ENCODE data around the gene GANC. TPM values are rescaled to one million over a fixed set of nuclear protein-coding genes. Genes with fewer than 3 reads are reported as not detected.

The GANC gene
- total RNA-seq, 6 donors from 2014 or later: 67.3 to 295 (median 99.8) TPM

DNA sequence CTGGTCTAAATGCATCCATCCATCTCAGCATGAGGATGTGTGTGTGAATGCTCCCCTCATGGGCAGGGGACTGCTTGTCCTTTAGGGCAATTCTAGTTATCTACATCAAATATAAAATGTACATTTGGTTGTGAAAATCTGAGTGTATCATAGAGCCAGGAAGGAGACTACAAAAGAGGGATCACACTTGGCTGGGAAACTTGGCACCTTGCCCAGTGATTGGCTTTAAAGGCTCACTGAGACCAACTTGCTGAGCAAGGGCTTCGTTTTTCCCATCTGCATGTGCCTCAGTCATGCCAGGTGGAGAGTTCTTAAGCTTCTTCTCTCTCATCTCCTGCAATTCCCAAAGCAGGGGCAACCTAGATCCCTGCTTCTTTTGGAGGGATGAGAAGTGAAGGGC is 91.5 kb downstream of the GANC start:
- H3K4me3 ChIP-seq: no peak overlapping the region
- DNase-seq: no peak
- H3K4me1 ChIP-seq: peaks cover 0 to 14% (median 9%) of the 10 kb centered on the region in 4 donors
- TF ChIP-seq EP300 (IDR thresholded peaks at IDR 0.05) (no peak), POLR2A (IDR thresholded peaks at IDR 0.05) (no peak), POLR2AphosphoS5 (IDR thresholded peaks at IDR 0.05) (no peak)
- TF ChIP-seq, protein P1, sequence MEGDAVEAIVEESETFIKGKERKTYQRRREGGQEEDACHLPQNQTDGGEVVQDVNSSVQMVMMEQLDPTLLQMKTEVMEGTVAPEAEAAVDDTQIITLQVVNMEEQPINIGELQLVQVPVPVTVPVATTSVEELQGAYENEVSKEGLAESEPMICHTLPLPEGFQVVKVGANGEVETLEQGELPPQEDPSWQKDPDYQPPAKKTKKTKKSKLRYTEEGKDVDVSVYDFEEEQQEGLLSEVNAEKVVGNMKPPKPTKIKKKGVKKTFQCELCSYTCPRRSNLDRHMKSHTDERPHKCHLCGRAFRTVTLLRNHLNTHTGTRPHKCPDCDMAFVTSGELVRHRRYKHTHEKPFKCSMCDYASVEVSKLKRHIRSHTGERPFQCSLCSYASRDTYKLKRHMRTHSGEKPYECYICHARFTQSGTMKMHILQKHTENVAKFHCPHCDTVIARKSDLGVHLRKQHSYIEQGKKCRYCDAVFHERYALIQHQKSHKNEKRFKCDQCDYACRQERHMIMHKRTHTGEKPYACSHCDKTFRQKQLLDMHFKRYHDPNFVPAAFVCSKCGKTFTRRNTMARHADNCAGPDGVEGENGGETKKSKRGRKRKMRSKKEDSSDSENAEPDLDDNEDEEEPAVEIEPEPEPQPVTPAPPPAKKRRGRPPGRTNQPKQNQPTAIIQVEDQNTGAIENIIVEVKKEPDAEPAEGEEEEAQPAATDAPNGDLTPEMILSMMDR (IDR thresholded peaks at IDR 0.05): no peak
- H3K36me3 ChIP-seq: peaks cover 0 to 7% (median 5%) of the 10 kb centered on the region in 4 donors
- no peaks in the 10 kb centered on the region for H3K9me3 ChIP-seq
- WGBS, 2 donors: 60 to 61% methylated on average over 1 of the region's 1 CpG
- H3K27me3 ChIP-seq: no peaks in the 10 kb centered on the region
- no peak overlapping the region for H3K27ac ChIP-seq
- ATAC-seq (ENCODE audit: low FRiP score in 2 of 2): no peak

DNA sequence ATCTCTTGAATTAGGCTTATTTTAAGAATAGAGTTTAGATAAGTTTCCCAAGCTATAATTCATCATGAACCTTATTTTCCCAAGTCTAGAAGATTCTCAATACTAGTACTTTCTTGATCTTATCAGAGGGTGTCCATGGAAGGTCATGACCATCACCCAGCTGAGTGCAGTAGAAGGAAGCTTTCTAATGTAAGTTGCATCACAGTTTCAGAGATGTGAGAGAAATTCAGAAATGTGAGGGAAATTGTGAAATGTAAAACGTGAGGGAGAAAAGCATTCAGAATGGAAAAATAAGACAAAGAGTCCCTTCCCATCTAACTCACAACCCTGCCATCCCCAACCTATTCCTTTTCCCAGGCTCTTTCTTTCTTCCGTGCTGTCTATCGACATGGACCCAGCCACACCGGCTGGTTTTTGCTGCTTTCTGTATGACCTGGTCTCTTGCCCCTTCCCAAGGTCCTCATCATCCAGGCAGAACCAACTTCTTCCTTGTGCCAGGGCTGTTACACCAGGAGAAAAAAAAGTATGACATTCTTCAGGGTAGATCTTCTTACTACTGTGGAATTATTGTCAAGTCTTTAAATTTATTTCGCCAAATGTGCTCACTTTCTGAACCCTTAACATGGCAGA is 93.0 kb downstream of the GANC start:
- Histone ChIP-seq H3K27me3 (no peaks in the 10 kb centered on the region), H3K36me3 (peaks cover 0 to 4% (median 0%) of the 10 kb centered on the region in 4 donors), H3K9me3 (no peaks in the 10 kb centered on the region), H3K27ac (peak overlapping the region in 1 of 4 donors; percentile 53), H3K4me3 (no peak overlapping the region), H3K4me1 (peaks cover 0 to 14% (median 9%) of the 10 kb centered on the region in 4 donors)
- ATAC-seq (ENCODE audit: low FRiP score in 2 of 2): no peak
- WGBS, 2 donors: 85 to 86% methylated on average over 5 of the region's 5 CpGs
- DNase-seq: no peak
- TF ChIP-seq POLR2AphosphoS5 (IDR thresholded peaks at IDR 0.05) (no peak), POLR2A (IDR thresholded peaks at IDR 0.05) (no peak), EP300 (IDR thresholded peaks at IDR 0.05) (no peak)
- TF ChIP-seq, protein P1 (IDR thresholded peaks at IDR 0.05): no peak

DNA sequence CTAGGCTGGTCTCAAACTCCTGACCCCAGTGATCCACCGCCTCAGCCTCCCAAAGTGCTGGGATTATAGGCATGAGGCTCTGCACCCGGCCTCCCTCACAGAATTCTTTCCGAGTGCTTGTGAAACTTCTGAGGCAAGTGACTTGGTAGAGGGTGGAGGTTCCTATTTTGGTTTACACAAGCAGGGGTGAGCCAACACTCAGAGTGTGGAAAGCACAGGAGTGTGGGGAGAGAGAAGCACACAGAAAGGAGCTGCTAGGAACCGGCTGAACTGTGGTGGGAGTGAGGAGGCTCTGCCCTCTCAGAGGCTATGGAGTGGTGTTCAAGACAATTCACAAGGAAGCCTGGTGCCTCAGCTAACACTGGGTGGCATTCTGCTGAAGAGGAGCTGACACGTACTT is 94.0 kb downstream of the GANC start:
- 32 to 34% methylated on average over 4 to 5 of the region's 5 CpGs for WGBS, 2 donors
- ATAC-seq (ENCODE audit: low FRiP score in 2 of 2) (peak; percentile 65 to 71), DNase-seq (peak in 1 of 2 donors; percentile 79)
- Histone ChIP-seq H3K27me3 (no peaks in the 10 kb centered on the region), H3K4me3 (no peak overlapping the region), H3K9me3 (no peaks in the 10 kb centered on the region), H3K27ac (peak overlapping the region in 2 of 4 donors; percentile 37 to 53), H3K4me1 (peaks cover 0 to 14% (median 9%) of the 10 kb centered on the region in 4 donors), H3K36me3 (no peaks in the 10 kb centered on the region)
- TF ChIP-seq POLR2AphosphoS5 (IDR thresholded peaks at IDR 0.05): peak in 1 of 2 donors; percentile 51
- no peak for TF ChIP-seq POLR2A (IDR thresholded peaks at IDR 0.05)
- TF ChIP-seq, protein P1 (IDR thresholded peaks at IDR 0.05): no peak

DNA sequence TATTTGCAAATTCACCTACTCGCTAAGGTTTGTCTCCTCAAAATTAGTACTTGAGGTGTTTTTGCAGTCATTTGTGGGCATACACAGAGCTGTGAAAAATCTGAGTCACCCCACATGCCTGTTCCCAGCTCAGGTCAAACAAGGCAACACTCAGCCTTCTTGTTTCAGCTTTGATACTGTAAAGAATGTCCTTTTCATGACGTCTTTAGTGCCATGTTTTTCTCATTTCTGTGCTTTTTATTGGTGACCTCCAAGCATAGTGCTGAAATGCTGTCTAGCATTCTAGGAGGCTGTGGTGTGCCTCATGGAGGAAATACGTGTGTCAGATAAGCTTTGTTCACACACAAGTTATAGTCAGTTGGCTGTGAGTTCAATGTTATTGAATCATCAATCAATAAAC is 95.1 kb downstream of the GANC start:
- ATAC-seq (ENCODE audit: low FRiP score in 2 of 2): no peak
- no peak for DNase-seq
- 84 to 87% methylated on average over 3 of the region's 3 CpGs for WGBS, 2 donors
- Histone ChIP-seq H3K27me3 (no peaks in the 10 kb centered on the region), H3K9me3 (no peaks in the 10 kb centered on the region), H3K4me1 (peaks cover 0 to 14% (median 9%) of the 10 kb centered on the region in 4 donors), H3K27ac (no peak overlapping the region), H3K36me3 (no peaks in the 10 kb centered on the region), H3K4me3 (no peak overlapping the region)
- TF ChIP-seq POLR2AphosphoS5 (IDR thresholded peaks at IDR 0.05): no peak
- no peak for TF ChIP-seq EP300 (IDR thresholded peaks at IDR 0.05)
- no peak for TF ChIP-seq POLR2A (IDR thresholded peaks at IDR 0.05)
- TF ChIP-seq, protein P1 (IDR thresholded peaks at IDR 0.05): no peak

DNA sequence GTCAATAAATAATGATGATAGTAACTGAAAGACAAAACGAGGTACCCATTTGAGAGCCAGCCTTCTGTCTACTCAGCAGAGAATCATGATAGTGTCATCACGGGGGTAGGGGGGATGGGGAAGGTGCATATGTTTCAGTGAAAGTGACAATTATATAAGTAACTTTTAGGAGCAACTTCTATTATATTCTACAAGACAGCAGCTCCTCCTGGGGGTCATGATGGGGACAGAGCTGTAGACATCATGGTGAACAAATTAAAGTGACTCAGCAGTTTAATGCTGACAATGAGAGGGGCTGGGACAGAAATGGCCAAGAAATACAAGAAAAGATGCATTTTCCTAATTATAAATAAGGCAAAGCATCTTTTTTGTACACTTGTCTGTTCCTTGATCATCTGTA is 98.1 kb downstream of the GANC start:
- H3K4me3 ChIP-seq: no peak overlapping the region
- TF ChIP-seq EP300 (IDR thresholded peaks at IDR 0.05): no peak
- TF ChIP-seq POLR2A (IDR thresholded peaks at IDR 0.05): no peak
- TF ChIP-seq, protein P1 (IDR thresholded peaks at IDR 0.05): no peak
- TF ChIP-seq POLR2AphosphoS5 (IDR thresholded peaks at IDR 0.05): no peak

More for the DNA sequence above, 98.1 kb downstream of the GANC start:
- peaks cover 0 to 11% (median 9%) of the 10 kb centered on the region in 4 donors for H3K4me1 ChIP-seq
- no peaks in the 10 kb centered on the region for H3K36me3 ChIP-seq
- H3K27ac ChIP-seq: no peak overlapping the region
- ATAC-seq (ENCODE audit: low FRiP score in 2 of 2) (no peak), DNase-seq (no peak)
- no peaks in the 10 kb centered on the region for H3K27me3 ChIP-seq
- 74 to 75% methylated on average over 2 of the region's 2 CpGs for WGBS, 2 donors
- H3K9me3 ChIP-seq: no peaks in the 10 kb centered on the region

All from upper lobe of left lung (tissue), 6 donors.